ENCODE results near the gene CFI.

Gene CFI

DNA sequence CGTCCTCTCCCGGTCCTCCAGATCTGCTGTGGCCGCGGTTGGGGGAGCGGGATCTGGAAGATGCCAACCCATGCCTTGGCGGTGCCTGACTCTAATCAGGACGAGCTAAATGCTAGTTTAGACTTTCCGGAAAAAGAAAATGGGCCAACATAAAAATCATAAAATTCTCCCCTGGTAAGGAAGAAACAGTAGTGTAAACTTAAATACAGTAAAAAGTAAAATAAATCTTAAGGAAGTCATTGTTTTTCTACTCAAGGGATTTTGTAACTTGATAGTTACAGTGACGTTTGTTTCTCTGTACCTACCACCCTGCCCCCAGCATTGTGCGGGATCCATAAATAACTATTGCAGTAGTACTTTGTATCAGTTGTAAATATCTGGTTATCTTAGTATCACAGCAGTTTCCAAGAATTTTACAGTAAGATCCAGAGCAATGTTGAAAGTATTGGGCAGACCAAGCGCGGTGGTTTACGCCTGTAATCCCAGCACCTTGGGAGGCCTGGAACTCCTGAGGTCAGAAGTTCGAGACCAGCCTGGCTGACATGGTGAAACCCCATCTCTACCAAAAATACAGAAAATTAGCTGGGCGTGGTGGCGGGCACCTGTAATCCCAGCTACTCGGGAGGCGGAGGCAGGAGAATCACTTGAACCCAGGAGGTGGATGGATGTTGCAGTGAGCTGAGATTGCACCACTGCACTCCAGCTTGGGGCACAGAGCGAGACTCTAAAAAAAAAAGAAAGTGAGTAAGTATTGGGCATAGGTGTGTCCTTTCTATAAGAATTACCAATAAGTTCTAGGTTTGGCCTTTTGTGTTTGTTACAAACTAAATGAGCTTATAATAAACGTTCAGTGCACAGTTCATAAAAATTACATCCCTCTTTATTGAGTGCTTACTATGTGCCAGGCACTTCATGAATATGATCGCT lies 70.9 kb downstream of the CFI start:
- peak in 1 of 2 experiments; percentile 3 for DNase-seq (ENCODE audit: low read depth in 2 of 2)

DNA sequence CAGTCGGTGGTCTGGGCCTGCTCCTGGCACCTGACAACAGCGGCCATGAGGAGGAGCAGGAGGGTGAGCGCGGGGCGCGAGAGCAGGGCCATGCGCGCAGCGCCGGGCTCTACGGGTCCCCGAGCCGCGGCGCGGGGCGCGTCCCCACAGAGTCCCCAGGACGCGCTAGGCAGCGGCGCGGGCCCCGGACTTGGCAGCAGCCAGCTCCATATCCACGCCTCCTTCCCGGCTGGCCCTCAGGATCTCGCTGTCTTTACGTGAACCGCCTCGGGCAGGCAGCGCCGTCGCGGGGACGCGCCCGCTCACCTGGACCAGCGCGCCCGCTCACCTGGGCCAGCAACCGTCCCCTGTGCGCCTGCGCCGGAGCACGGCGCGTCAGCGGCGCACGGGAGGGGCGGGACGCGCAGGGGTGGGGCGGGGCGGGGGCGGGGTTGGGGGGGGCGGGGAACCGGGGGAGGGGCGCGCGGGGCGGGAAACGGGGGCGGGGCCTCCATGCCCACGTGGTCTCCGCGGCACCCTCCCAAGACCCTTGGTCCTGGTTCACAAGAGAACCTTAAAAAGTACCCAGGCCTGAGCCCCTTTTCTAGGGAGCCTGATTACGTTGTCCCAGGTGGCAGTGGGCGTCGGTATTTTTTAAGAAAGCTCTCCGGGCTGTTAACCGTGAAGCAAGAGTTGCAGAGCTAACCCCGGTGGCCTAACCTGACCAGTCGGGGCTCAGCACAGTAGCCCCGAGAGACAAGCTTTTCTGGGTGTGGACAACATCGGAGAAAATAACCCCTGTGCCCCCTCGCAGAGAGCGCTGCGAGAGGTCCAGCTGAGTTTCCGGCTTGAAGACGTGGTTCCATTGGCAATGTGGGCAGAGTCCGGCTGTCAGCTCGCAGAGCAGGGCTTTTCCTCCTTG lies 71.8 kb downstream of the CFI start, which contains the start of gene PLA2G12A:
Gene PLA2G12A (minus strand): TSS at position 353 of the 901 bp plus-strand sequence. CDS start 261 bp downstream, at position 92.
- peak; percentile 14 to 18 for DNase-seq (ENCODE audit: low read depth in 2 of 2)

DNA sequence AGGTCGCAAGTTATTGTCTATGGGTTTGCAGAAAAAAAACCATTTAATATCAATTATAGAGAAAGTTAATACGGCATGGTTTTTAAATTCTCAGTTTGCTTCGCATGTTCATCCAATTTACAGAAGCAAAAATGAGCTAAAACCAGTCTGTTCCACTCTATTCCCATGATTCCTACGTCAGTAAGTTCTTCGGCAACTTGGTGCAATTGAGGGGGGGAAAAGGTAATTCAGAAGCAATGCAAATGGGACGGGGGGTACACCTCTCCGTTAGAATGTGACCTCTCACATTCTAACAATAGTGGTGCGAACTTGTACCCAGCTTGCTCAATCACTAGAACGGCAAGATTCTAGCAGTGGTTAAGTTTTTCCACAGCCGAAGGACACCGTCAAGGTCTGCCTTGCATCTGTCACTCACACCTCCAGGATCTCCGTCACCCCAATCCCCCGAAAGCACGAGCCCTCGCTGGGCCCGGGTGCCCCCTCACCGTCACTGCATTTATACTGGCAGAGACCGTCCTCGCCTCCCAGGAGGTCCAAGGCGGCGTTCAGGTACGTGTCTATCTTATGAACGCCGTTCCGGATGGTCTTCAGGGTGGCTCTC lies 72.6 kb downstream of the CFI start:
- DNase-seq (ENCODE audit: low read depth in 2 of 2): no peak

DNA sequence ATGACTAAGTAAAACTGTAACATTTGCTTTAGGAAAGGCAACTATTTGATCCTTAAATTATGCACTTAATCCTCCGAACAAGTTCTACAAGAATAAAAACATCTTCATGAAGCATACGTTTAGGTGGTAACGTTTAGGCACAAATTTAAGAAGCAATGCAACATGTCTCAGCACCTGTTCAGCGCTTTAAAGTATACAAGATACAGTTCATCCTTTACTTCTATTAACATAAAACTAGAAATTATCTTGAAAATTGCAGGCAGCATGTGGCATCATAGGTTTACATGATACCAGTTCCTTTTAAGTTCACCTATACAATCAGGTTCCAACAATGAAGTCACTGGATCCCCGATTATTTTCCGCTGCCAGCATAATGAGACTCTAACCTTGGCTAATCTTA lies 73.4 kb downstream of the CFI start:
- DNase-seq (ENCODE audit: low read depth in 2 of 2): no peak

DNA sequence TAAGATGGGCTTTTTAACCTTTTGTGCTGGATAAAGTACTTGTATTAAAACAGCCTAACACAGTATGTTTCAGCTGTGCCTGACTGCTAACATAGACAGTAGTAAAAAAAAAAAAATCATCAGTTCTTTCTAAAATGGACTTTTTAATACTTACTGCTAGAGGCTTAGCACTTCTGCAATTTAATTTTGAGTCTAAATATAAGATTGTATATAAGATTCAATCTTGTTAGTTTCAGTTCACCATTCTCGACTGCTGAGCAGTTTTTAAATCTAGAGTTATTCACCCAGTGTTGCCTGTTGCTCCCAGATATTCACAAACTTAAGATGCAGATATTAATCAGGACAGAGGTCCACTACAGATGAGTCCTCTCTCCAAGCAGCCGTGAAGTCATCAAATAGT lies 78.7 kb downstream of the CFI start:
- no peak for DNase-seq (ENCODE audit: low read depth in 2 of 2)

DNA sequence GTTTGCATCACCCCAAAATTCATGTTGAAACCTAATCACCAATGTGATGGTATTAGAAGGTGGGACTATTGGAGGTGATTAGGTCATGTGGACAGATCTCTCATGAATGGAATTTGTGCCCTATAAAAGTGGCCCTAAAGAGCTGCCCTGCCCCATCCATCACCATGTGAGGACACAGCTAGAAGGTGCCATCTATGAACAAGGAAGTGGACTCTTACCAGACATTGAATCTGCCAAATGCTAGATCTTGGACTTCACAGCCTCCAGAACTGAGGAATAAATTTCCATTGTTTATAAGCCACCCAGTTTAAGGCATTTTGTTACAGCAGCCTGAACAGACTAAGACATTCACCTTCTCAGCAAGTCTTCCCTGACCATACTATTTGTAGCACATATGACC lies 79.4 kb downstream of the CFI start:
- no peak for DNase-seq (ENCODE audit: low read depth in 2 of 2)

DNA sequence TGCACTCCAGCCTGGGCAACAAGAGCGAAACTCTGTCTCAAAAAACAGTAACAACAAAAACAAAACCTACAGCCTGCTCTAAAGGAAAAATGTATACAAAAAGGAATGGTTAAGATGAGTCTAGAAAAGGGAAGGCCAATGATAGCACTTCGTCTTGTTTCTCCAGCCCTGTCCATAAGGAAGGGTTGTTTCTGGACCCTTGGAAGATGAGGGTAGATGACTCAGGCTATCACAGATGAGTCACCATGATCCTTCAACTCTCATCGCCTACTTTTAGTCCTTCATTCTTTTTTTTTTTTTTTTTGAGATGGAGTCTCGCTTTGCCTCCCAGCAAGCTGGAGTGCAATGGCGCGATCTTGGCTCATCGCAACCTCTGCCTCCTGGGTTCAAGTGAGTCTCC lies 80.8 kb downstream of the CFI start:
- no peak for DNase-seq (ENCODE audit: low read depth in 2 of 2)

DNA sequence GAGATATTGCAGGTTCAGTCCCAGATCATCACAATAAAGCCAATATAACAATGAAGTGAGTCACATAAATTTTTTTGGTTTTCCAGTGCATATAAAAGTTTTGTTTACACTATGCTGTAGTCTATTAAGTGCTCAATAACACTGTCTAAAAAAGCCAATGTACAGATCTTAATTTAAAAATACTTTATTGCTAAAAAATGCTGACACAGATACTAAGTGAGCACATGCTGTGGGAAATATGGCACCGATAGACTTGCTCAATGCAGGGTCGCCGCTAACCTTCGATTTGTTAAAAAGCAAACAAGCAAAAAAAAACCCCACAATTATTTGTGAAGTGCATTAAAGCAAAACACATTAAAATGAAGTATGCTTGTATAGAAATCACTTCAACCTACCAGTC lies 82.2 kb downstream of the CFI start:
- no peak for DNase-seq (ENCODE audit: low read depth in 2 of 2)

DNA sequence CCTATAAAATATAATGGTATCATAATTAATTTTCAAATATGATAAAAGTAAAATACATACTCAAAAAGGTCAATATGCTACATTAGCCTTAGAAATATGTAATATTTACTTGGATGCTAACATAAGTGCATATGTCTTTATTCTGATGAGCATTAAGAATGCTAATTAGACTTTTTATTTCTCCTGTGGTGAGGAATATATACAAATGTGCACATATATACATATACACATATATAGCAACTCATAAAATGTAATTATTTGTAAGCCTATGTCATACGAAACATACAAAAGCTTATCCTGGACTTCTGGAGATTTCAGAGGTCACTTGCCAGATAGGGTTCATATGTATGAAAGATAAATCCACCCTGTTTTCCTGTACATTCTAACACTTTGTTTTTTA lies 83.0 kb downstream of the CFI start:
- DNase-seq (ENCODE audit: low read depth in 2 of 2): no peak

DNA sequence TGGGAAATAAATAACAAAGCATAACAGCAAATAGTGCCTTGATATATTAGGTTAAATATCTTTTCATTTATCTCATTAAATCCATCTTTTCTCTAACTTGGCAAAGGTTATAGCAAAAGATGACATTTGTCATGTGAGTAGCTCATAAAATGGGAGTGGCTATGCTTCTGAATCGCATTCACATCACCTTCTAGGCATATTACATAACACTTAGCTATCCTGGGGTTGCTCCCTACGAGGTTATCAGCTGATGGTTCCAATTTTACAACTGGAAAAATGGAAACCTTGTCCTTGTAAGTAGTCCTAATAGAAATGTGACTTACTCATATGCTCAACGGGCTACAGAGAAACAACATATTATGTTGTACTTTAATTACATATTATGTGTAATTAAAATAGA lies 88.3 kb downstream of the CFI start:
- DNase-seq (ENCODE audit: low read depth in 2 of 2): no peak

DNA sequence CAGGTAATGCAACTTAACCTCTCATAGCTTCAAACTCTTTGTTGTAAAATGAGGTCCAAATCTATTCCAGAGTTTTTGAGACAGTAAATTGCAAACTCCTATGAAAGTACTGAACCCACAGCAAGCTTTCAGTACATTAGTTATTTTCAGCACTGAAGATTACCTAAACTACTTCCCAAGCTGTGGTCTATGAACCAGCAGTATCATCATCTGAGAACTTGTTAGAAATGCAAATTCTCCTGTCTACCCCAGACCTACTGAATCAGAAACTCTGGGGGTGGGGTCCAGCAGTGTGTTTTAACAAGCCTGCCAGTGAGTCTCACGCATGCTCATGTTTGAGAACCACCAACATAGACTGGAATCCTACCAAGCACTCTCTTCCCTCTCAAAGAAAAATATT lies 92.8 kb downstream of the CFI start:
- no peak for DNase-seq (ENCODE audit: low read depth in 2 of 2)

DNA sequence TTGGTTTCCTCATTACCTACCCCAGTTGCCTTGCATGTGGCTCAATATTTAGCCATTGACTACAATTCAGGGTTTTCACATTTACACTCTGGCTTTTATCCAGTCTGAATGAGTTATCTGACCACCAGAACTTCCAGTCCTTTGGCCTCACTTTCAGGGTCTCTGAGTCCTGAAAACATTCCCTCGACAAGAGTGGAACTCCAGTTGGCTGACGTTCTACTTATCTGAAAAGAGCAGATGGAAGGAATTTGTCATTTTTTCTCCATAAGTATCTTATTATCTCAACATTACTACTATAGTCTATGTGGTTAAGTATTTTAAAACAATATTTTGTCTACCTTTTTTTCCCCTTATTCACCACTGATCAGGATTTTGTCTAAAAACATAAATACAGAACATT lies 93.4 kb downstream of the CFI start:
- no peak for DNase-seq (ENCODE audit: low read depth in 2 of 2)

DNA sequence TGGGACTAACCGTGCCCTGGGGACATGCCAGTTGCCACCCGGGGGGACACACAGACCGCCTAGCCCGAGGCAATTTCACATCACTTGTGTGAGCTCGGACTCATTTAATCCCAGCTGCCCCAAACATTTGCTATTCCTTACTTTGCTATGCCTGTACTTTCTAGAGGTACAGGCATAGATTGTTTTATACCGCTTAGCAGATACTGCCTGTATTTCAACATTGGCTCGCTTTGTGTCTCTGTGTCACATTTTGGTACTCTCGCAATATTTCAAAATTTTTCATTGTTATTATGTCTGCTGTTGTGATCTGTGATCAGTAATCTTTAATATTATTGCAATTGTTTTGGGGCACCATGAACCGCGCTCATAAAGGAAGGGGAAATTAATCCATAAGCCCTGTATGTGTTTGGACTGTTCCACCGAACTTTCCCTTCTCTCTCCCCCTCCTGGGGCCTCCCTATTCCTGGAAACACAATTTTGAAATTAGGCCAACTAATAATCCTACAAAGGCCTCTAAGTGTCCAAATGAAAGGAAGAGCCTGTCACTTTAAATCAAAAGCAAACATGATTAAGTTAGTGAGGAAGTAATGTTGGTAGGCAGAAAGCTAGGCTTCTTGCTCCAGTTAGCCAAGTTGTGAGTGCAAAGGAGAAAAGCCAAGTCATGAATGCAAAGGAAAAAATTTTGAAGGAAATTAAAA lies 98.0 kb downstream of the CFI start:
- no peak for DNase-seq (ENCODE audit: low read depth in 2 of 2)

DNA sequence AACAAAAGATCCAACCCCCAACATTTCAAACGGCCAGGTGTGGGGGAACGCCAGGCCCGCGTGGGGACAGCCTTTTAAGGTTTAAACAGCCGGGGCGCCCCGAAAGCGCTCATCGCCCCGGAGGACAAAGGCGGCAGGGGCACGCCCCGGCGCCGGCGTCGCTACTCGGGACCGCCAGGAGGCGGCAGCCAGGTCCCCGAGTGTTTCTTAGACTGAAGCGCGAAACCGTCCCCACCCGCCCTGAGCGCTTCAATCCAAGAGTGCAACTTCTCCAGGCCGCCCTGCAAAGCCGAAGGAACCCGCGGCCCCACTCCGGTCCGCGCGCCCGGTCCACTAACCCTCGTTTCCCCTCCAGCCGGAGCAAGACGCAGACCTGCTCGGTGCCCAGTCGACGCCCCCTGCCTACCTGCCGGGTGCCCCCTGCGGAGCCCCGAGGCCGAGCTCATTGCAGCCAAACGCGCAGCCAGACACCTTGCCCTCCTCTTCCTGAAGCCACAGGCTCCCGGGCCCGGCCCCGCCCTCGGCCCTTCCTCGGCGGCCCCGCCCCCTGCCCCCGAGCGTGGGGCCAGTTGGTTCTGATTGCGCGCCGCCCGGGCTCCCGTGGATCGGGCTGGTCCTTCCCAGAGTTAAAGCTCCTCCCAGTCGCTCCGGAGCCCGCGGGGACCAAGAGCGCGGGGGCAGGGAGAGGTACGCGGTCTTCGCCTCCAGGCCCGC lies 98.7 kb downstream of the CFI start, which contains the start of gene CASP6:
Gene CASP6 (minus strand): TSS at position 496 of the 714 bp plus-strand sequence. CDS start 50 bp downstream, at position 446.
- DNase-seq (ENCODE audit: low read depth in 2 of 2): peak; percentile 26 to 40

DNA sequence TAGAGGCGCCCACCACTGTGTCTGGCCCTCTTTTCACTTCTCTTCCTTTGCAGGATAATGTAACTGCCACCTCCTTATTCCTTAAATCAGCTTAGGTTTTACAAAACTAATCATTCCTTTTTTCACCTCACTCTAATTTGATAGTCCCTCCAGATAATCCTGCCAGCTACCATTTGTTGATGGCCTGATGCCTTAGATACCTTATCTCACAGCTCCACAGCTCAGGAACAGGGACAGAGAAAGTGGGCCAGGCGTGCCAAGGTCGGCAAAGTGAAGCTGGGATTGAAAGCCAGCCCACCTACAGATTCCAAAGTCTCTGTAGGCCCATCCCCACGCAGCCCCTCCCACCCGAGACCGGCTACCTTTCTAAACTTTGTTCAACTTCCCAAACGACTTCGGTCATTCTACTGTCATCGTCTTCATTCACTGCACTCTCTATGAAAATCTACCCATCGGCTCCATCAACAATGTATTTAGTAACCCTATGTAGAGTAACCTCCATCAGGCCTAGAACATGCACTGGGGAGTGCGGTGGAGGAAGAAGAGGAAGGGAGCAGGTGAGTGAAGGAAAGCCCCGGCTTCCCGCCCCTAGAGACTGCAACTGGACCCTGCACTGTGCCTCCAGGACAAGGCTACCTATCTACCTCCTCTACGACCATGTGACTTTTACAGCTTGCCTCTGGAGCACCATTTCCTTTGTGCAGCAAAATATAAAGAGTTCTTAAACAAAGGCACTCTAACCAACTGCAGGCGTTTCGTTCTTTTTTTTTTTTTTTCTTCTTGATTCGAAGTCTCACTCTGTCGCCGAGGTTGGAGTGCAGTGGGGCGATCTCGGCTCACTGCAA lies 100.0 kb downstream of the CFI start:
- DNase-seq (ENCODE audit: low read depth in 2 of 2): no peak

DNA sequence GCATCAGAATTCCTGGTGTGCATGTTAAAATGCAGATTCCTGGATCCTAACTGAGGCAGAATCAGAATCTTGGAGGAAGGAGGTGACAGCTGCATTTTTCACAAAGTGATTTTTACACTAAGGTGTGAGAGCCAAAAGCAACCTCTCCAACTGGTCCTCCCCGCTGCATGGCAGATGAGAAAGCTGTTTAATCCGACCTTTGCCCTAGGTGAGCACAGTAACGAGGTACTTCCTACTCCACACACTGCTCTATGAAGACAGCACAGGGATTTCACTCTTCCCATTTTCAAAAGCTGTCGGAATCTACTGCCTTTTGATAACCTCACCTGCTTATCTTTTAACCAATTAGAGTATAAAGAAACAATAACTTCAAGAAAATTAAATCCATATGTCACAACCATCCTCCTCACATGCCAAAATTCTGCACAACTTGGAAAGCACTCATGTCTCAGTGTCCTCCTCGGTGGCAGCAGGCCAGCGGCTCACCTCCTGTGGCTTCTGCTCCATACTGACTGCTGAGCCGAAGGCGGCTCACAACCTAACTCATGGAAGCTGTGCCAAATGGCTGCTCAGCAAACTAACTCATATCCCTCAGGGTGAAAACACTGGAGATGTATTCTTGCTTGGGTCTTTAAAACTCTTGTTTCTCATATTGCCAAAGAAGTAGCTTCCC lies 102.1 kb downstream of the CFI start:
- no peak for DNase-seq (ENCODE audit: low read depth in 2 of 2)

DNA sequence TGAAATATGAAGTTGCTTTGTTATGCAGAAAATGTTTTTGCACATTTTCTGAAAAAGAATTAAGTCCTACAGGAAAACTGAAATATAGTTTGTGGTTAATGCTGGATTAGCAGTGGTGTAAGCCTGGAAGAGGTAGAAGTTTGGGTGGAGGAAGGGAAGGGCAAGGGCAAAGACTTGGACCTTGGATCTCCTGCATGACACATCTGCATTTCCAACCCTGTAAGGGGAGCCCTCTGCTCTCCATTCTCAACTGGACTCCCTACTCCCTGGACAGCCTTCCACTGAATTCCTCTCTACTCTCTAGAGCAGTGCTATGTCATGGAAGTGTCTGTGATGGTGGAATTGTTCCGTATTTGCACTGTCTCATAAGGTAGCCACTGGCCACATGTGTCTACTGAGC lies 103.1 kb downstream of the CFI start:
- no peak for DNase-seq (ENCODE audit: low read depth in 2 of 2)

DNA sequence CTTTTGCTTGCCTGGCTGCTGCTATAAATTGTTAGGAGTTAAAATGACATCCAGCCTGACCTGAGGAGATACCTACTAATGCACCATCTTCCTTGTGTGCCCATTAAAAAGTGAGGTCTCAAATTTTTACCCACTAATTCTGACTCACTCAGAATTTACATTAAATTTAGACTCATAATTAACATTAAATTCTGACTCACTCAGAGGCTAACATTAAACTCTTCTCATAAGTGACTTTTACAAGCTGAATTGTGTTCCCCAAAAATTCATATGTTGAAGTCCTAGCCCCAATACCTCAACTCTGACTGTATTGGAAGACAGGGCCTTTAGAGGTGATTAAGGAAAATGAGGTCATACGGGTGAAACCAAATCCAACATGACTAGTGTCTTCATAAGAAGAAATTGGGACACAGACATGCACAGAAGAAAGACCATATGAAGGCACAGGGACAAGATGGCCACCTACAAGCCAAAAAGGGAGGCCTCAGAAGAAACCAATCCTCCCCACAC lies 110.3 kb downstream of the CFI start:
- no peak for DNase-seq (ENCODE audit: low read depth in 2 of 2)

Measured in fibroblast of skin of left quadriceps (primary cell).